Nephron progenitor cell (in vitro differentiated cells): ENCODE results near the gene WAPL.

Experiments
- DNase-seq: peaks from one replicate; pipeline ENCODE4 v3.0.0; 2021
- H3K27ac Mint-ChIP-seq: 2 replicates; pipeline ENCODE4 v1.8.0; 2021; ENCODE audit warnings: mild to moderate bottlenecking, moderate library complexity, mixed read lengths
- H3K27me3 Mint-ChIP-seq: 2 replicates; pipeline ENCODE4 v1.8.0; 2021; ENCODE audit warnings: mild to moderate bottlenecking, low read depth, mixed read lengths; ENCODE audit not compliant: poor library complexity
- H3K36me3 Mint-ChIP-seq: 2 replicates; pipeline ENCODE4 v1.8.0; 2021; ENCODE audit warnings: low read depth, mixed read lengths
- H3K4me1 Mint-ChIP-seq: 2 replicates; pipeline ENCODE4 v1.8.0; 2021; ENCODE audit warnings: mixed read lengths
- H3K4me3 Mint-ChIP-seq: 2 replicates; pipeline ENCODE4 v1.8.0; 2021; ENCODE audit warnings: mild to moderate bottlenecking, moderate library complexity, mixed read lengths
- H3K9me3 Mint-ChIP-seq: 2 replicates; pipeline ENCODE4 v1.8.0; 2021; ENCODE audit warnings: mild to moderate bottlenecking, moderate library complexity, mixed read lengths
- CTCF ChIP-seq: fragments of 200-600 bp; sonication (generic); IDR thresholded peaks from 2 replicates; pipeline ENCODE4 v1.5.0; 2021; ENCODE audit warnings: antibody characterized with exemption

Gene WAPL

GRCh38 chr10:86504510-86504909 lies 17.1 kb downstream of the WAPL start:
- DNase-seq: no peak
- no peak for TF ChIP-seq CTCF
- Mint-ChIP-seq H3K27ac (no peak overlapping the region), H3K27me3 (no peaks in the 10 kb centered on the region), H3K4me1 (peaks cover 14% of the 10 kb centered on the region), H3K9me3 (no peaks in the 10 kb centered on the region), H3K4me3 (no peak overlapping the region), H3K36me3 (peaks cover 42% of the 10 kb centered on the region)

GRCh38 chr10:86500846-86501245 lies 20.7 kb downstream of the WAPL start:
- H3K27me3 Mint-ChIP-seq: no peaks in the 10 kb centered on the region
- no peak for DNase-seq
- no peak overlapping the region for H3K4me3 Mint-ChIP-seq
- TF ChIP-seq CTCF: no peak
- H3K27ac Mint-ChIP-seq: no peak overlapping the region
- H3K4me1 Mint-ChIP-seq: peaks cover 4% of the 10 kb centered on the region
- peaks cover 58% of the 10 kb centered on the region for H3K36me3 Mint-ChIP-seq
- H3K9me3 Mint-ChIP-seq: no peaks in the 10 kb centered on the region

GRCh38 chr10:86498598-86498997 lies 23.0 kb downstream of the WAPL start:
- DNase-seq: no peak
- Mint-ChIP-seq H3K4me1 (no peaks in the 10 kb centered on the region), H3K36me3 (peaks cover 74% of the 10 kb centered on the region), H3K27me3 (no peaks in the 10 kb centered on the region), H3K9me3 (no peaks in the 10 kb centered on the region), H3K27ac (no peak overlapping the region), H3K4me3 (no peak overlapping the region)
- TF ChIP-seq CTCF: no peak

- Mint-ChIP-seq H3K9me3 (no peaks in the 10 kb centered on the region), H3K36me3 (peaks cover 71% of the 10 kb centered on the region), H3K27ac (no peak overlapping the region), H3K27me3 (no peaks in the 10 kb centered on the region), H3K4me1 (no peaks in the 10 kb centered on the region), H3K4me3 (no peak overlapping the region)
- no peak for TF ChIP-seq CTCF
- DNase-seq: no peak
Measured at GRCh38 chr10:86497621-86498020, 24.0 kb downstream of the WAPL start.

GRCh38 chr10:86489960-86490612 lies 31.5 kb downstream of the WAPL start:
- Mint-ChIP-seq H3K4me3 (no peak overlapping the region), H3K4me1 (no peaks in the 10 kb centered on the region), H3K36me3 (peaks cover 75% of the 10 kb centered on the region), H3K27me3 (no peaks in the 10 kb centered on the region), H3K9me3 (no peaks in the 10 kb centered on the region), H3K27ac (no peak overlapping the region)
- no peak for TF ChIP-seq CTCF
- DNase-seq: no peak

GRCh38 chr10:86489071-86489810 lies 32.4 kb downstream of the WAPL start:
- H3K27me3 Mint-ChIP-seq: no peaks in the 10 kb centered on the region
- no peaks in the 10 kb centered on the region for H3K9me3 Mint-ChIP-seq
- no peak for DNase-seq
- peak overlapping the region; percentile 21 for H3K27ac Mint-ChIP-seq
- no peaks in the 10 kb centered on the region for H3K4me1 Mint-ChIP-seq
- TF ChIP-seq CTCF: no peak
- no peak overlapping the region for H3K4me3 Mint-ChIP-seq
- H3K36me3 Mint-ChIP-seq: peaks cover 67% of the 10 kb centered on the region
